GM18498 (cell line): ENCODE measurements around the gene MGAT5.

Source experiments
- ATAC-seq: cut with Tn5 transposase; IDR thresholded peaks from one replicate; pipeline ENCODE4 v1.9.1; 2021; ENCODE audit warnings: mild to moderate bottlenecking, moderate library complexity; ENCODE audit not compliant: unreplicated experiment

The MGAT5 gene

DNA sequence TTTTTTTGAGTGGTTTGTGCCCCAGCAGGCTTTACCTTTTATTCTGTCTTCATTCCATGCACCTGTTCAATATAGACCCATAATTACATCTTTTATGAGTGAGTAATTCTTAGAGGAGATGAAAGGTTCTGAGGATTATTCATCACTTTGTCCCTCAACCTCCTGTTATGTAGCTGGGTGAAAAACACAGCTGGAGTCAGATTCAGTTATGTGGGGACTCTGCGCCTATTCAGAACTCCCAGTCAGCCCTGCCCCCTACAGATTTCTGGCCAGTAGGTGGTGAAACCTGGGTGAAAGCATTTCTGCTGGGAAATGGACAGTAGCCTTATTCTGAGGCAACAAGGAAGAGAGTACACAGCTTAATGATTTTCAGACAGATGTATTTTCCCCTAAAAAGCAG, 107.8 kb downstream of the MGAT5 start:
- ATAC-seq: no peak

DNA sequence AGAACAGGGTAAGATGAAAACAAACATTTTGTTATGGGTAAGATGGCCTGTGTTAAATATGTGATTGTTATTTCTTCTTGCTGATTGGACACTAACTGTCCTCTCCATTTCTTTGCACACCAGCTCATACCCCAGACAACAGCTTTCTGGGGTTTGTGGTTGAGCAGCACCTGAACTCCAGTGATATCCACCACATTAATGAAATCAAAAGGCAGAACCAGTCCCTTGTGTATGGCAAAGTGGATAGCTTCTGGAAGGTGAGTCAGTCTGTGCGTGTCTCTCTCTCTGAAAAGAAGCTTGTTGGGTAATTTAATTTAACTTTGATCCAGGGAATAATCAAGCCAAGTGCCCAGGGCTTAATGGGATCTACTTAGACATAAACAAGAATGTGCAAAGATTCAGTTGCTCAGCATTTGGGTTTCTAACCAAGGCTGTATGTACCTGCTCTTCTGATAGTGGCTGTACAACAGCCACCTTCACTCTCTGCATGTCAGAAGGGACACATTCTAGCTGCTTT, 108.3 kb downstream of the MGAT5 start:
- ATAC-seq: no peak

DNA sequence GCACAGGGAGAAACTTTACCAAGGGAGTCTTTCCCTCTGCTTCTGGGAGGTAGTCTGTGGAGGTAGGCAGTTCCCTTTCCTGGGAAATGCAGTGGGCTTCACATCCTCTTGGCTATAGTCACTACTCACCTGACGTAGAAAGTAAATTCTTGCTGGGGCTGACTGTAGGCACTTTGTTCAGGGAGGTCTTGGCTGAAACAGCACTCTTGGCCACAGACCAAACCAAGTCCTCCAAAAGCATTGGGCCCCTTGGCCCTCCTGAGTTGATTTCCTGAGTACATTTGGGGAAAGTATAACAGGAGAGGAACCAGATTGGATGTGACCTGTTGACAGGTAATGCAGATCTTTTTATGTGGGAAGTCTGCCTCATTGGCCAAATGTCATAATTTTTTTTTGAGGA, 108.9 kb downstream of the MGAT5 start:
- no peak for ATAC-seq

DNA sequence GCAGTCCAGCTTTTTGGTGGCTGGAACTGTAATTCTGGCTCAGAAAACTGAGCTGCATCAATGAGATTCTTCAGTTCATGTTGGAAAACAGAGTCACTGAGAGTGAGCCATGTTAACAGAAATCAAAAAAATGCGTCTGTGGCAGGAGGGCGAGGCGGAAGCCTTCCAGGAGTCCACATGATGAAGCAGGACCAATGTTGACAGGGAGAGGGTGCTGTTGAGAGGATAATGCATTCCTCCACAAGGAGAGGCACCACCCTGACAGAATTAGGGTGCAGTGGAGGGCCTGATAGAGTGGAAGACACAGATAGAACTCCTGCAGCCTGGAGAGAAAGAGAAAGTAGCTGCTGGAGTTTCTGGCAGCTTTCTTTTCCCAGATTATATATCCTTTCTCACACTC, 111.5 kb downstream of the MGAT5 start:
- ATAC-seq: no peak

- no peak for ATAC-seq
These were observed 112.5 kb downstream of the MGAT5 start for GRCh38 chr2:134366359-134366758.

GRCh38 chr2:134367213-134367612, 113.3 kb downstream of the MGAT5 start:
- ATAC-seq: no peak

DNA sequence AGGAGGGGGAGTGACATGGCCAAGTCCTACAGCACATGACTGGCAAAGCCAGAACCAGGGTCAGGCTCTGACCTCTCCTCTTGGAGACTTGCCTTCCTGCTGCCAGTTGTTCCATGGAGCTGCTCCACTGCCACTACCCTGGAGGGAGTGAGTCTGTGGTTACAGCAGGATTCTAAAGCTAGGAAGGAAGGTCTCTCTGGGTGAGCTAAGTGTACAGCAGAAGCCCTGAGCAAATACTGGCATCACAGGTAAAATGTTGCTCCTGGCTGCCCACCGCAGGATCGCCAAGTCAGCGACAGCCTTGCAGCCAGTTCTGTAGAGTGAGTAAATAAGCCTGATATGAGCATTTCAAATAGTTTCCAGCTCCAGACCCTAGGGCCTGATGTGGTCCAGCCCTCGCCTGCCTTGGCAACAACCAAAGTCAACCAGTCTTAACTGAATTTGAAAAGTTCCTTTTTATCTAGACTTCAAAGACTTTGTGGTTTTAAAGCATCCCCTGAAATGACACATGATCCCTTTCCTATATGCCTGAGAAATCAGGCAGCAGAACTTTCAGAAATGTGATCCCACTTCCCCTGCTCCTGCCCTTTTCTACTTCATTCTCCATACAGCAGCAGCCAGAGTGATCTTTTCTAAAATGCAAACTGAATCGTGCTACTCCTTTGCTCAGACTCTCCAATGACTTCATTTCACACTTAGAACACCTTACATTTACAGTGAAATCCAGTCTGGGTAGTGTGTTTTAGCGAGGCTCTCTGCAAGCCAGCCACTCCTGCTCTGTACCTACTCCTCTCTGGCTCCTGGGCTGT, 114.3 kb downstream of the MGAT5 start:
- no peak for ATAC-seq

DNA sequence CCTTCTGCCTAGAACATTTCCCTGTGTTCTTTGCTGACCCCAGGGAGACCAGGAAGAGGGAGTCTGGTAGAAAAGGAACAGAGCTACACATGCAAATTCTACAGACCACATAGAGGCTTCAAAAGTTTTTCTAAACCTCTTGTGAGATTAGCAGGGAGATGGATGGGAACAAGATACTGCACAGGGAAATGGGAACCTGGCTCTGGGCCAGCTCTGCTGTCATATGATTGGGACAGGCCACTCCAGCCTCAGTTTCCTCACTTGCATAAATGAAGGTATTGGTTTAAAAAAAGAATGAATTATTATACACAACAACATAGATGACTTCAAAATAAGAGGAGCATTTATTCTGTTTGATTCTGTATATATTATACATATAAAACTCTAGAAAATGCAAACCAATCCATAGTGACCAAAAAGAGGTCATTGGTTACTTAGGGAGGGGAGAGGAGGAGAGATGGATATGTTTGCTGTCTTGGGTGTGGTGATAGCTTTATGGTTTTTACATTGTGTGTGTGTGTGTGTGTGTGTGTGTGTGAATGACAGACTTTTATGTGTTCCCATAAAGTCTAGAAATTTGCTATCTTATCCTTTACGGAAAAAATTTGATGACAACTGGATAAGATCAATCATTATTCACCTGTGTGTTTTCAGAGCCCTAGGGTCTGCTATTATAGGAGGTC, 115.5 kb downstream of the MGAT5 start:
- ATAC-seq: no peak

- no peak for ATAC-seq
These were observed 117.0 kb downstream of the MGAT5 start for GRCh38 chr2:134370655-134371445.

DNA sequence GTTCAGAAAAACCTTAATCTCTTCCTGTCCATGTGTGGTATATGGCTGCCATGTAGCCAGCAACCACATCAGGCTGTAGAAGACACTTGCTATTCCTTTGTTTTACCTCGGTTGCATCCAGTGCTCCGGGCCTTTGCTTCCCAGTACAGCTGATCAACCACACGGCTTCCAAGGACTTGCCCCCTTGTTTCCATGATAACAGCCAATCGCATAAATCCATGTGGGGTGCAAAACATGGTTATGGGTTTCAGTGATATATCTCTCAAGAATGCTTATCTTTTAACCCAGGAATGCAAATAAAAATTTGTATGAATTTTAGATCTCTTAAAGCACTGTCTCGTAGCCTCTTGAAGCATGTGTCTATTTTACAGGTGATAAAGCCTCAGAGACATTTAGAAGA, 118.3 kb downstream of the MGAT5 start:
- no peak for ATAC-seq

DNA sequence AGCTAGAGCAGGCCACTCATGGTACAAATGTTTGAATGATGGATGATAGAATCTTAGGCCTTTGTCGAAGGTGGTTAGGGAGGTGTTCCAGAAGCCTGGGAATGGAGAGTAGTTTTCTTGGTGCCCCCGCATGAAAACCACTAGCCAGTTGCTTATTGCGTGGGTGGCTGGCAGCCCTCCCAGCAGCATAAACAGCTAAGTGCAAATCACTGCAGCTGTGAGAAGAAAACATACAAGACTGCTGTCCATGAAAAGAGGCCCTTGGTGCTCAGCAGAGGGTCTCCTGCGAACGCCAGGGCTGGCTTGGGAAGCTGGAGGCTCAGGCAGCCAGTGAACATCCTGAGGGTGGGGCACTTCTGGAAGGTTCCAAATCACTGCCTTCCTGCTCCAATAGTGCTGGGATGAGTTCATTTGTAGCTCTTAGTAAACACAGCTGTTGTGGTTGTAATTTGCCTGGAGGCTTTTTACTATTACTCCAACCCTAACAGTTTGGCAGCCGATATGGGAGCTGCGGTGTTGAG, 118.8 kb downstream of the MGAT5 start:
- no peak for ATAC-seq

GRCh38 chr2:134375935-134376334, 122.1 kb downstream of the MGAT5 start:
- no peak for ATAC-seq

- no peak for ATAC-seq
These were observed 123.9 kb downstream of the MGAT5 start for GRCh38 chr2:134377730-134378129.

DNA sequence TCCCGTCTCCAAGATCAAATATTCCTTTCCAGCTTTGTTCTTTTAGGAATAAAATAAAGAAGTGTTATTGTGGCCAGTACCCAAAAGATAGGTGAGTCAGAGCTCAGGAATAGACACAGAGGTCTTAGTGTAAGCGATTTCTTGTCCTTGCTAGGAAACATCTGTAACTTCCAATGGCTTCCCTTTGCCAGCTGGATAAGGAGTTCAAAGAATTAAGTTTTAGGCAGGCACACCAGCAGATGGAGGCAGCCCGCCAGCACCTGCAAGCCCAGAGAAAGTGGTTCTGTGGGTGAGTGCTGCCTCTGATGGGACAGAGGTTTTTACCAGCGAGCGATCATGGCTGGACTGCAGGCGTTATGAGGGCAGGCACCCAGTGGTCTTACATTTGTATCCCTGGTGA, 125.4 kb downstream of the MGAT5 start:
- no peak for ATAC-seq

DNA sequence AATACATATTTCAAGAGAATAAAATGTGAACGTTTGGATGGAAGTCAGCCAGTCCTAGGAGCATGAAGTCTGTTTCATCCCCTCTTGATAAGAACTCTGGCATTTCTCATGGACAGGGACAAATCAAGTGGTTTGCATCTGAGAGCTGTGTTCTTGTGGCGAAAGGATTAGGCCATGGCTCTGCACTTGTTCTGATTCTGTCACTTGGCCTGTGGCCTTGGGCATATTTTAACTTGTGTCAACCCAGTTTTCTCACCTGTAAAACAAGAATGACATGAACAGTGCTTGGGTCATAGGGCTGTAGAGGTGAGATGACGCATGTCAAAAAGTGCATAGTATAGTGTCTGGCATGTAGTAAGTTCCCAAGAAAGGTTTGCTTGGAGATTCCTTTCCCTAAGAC, 125.8 kb downstream of the MGAT5 start:
- no peak for ATAC-seq

DNA sequence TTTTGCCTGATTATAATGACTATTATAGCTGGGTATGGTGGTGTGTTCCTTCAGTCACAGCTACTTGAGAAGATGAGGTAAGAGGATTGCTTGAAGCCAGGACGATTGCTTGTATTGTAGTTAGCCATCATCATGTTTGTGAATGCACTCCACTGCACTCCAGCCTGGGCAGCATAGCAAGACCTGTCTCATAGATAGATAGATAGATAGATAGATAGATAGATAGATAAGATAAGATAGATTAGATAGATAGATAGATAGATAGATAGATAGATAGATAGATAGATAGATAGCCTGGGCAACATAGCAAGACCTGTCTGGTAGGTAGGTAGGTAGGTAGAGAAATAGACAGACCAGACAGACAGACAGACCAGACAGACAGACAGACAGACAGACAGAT, 127.3 kb downstream of the MGAT5 start:
- ATAC-seq: no peak

DNA sequence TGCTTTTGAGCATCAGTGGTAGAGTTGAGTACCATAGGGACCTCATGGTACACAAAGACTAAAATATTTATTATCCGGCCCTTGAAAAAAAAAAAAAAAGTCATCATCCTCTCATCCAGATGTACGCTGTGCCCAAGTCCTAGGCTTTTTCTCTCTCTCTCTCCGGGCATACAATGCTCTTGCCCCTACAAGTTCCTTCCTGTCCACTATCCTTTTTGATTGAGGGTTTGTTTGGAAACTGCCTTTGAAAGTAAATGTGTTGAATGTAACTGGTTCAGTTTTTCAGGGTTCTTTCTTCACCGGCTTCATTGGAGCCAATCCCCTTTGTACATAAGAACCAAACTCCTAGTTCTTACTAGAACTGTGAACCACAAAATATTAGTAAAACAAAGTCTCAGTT, 130.3 kb downstream of the MGAT5 start:
- no peak for ATAC-seq

- no peak for ATAC-seq
These were observed 131.3 kb downstream of the MGAT5 start for GRCh38 chr2:134385195-134385594.

- ATAC-seq: no peak
These were observed 132.4 kb downstream of the MGAT5 start for GRCh38 chr2:134386310-134386709.

GRCh38 chr2:134389381-134389780, 135.5 kb downstream of the MGAT5 start:
- ATAC-seq: no peak

- peak; percentile 87 for ATAC-seq
These were observed 137.9 kb downstream of the MGAT5 start for GRCh38 chr2:134391751-134392160.
